ENCODE results near the gene KCNRG.
"Not testable (repeated sequence)": the region's sequence is repeated elsewhere in the genome, so short reads cannot be mapped to it uniquely, and the experiment has no call there.

KCNRG gene, protein sequence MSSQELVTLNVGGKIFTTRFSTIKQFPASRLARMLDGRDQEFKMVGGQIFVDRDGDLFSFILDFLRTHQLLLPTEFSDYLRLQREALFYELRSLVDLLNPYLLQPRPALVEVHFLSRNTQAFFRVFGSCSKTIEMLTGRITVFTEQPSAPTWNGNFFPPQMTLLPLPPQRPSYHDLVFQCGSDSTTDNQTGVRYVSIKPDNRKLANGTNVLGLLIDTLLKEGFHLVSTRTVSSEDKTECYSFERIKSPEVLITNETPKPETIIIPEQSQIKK

DNA sequence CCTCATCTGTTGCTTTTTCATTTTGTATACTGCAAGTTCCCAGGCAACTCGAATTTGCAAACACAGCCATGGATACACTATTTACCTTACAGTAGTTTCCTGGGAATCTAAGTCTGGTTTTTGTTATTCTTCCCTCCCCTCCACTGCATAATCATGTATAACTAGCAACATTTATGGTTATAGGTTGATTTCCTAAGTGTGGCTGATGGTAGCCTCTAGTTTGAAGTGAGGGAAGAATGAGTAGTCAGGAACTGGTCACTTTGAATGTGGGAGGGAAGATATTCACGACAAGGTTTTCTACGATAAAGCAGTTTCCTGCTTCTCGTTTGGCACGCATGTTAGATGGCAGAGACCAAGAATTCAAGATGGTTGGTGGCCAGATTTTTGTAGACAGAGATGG, at the start of gene KCNRG:
Gene KCNRG, plus strand, starts transcription at position 187 of the 400 bp plus-strand sequence. Its CDS starts 50 bp downstream, at position 237.
- DNase-seq: no peak

DNA sequence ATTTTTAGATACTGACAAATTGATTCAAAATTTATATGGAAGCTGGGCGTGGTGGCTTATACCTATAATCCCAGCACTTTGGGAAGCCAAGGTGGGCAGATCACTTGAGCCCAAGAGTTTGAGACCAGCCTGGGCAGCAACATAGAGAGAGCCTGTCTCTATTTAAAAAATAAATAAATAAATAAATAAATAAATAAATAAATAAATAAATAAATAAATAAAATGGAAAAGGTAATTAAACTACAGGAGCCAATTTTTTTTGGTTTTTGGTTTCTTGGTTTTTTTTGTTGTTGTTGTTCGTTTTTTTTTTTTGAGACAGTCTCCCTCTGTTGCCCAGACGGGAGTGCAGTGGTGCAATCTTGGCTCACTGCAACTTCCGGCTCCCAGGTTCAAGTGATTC, 47.8 kb upstream of the KCNRG start:
- no peak for DNase-seq

DNA sequence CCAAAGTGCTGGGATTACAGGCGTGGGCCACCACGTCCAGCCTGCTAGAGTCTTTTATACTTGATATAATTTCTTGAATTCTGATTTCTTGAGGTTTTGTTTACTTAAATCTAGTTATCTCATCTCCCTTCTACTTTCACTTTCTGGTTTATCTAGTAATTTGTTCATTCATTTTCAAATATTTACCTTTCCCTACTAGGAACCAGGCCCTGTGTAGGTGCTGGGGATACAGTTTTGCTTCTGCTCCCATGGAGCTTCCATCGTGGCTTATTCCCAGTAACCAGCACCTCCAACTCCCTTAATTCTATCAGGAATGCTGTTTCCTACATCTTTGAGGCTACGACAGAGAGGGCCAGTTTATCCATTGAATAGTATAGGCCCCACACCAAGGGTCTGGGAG, 42.5 kb upstream of the KCNRG start:
- no peak for DNase-seq

DNA sequence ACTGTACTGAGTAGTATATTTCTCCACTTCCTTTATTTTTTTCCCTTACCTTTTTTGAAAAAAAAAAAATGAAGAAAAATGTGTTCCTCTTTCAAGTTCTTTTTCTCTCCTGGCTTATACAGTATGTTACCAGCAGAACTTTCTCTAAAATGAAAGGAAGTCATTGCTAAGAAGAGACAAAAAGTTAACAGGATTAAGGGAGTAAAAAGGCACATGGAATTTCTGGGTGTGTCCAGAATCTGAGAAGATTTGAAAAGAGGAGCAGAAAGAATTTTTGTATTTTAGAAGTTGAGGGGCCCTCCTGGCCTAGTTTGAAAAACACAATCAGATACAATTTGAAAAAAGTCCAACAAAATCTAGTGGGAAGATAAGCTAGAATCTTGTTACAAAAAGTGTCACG, 39.4 kb upstream of the KCNRG start:
- DNase-seq: no peak

DNA sequence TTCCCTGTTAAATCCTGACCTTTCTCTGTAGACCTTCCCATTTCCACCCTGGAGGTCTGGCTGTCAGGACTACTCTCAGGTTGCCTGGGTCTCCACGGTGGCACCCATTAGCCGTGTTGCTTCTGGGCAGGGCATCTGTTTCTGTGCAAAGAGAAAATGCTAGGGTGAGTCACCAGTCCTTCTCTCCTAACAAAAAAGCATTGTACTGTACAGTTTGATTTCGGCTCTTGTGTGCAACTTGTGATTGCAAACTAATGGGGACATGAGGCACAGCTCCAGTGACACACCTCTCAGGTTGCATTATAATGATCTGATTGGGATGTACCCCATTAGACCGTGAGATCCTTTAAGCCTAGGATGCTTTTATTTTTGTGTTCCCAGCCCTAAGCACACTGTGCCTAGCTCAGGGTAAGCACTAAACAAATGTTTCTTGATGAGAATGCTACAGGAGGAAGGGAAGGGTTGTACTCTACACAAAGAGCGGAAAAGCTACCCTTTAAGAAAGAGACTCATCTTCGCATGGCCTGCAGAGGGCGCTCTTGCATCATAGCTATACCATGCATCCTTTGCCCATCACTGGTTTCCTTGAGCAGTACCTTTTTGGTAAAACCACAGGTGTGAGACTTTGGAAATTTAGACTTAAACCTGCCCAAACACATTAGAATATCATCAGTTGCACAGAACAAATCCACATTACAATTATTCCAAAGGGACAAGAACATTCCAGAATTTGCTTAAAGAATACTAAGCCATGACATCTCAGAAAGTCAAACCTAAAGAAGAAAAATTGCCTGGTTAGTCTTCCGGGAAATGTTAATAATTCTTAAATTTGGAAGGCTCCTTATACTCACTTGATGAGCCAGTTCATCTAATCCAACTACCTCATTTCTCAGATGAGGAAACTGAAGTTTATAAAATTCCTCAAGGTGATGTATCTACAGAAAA, 38.7 kb upstream of the KCNRG start:
- peak; percentile 69 for DNase-seq

DNA sequence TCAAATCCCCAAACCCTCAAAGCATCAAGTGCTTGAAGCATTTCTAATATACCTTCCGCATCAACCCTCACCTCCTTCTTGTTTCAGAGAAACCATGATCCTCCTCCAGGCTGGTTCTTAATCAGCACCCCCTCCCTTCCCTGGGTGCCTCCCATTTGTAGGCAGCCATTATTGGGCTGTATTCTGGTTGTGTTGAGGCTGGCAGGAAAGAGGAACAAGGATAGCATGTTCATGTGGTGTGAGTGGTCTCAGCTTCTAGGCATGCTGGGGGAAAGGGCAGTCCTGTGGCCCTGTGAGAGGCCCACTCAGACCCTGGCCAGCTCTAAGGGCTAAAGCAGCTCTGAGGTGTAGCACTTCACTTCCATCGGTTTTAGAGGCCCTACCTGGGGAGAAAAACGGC, 37.3 kb upstream of the KCNRG start:
- DNase-seq: no peak

DNA sequence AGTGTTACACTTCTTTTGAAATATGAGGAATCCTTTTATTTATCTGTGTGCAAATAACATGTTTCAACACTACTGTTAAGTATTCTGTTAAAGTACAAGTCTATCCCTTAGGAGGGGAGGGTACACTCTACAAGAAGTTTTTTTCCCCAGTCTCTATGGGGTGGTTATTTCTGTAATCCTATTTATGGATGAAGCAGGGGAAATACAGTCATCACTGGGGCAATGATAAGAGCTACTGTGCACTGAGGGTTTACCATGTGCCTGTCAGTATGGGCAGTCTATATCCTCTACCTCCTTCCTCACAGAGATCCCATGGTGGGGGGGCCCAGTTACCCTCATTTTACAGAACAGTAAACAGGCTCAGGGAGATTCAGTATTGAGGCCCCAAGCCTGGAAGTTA, 35.0 kb upstream of the KCNRG start:
- DNase-seq: no peak

DNA sequence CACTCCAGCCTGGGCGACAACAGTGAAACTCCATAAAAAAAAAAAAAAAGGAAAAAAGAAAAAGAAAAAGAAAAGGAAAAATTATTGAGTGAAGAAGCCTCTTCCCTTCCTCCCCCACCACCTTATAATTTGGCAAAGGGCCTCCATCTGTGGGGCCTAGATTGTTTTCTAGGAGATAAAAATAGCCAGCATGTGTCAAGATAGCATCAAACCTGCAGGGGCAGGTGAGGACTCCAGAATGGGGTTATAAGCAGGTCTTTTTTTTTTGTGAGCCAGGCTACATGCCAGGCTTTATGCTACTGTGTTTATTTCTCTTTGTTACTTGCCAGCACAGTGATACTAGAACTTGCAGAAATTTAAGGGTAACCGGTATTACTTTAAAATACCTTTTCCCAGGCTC, 30.1 kb upstream of the KCNRG start:
- no peak for DNase-seq

DNA sequence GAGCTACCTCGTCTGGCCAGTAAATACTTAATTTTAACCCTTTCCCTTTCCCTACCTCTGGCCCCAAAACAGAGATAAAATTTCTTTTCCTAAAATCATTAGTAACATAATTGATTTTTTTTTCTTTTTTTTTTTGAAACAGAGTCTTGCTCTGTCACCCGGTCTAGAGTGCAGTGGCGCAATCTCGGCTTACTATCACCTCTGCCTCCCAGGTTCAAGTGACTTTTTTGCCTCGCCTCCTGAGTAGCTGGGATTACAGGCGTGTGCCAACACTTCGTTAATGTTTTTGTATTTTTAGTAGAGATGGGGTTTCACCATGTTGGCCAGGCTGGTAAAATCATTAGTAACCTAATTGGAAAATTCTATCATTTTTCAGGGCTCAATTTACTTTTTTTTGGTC, 28.8 kb upstream of the KCNRG start:
- DNase-seq: no peak

DNA sequence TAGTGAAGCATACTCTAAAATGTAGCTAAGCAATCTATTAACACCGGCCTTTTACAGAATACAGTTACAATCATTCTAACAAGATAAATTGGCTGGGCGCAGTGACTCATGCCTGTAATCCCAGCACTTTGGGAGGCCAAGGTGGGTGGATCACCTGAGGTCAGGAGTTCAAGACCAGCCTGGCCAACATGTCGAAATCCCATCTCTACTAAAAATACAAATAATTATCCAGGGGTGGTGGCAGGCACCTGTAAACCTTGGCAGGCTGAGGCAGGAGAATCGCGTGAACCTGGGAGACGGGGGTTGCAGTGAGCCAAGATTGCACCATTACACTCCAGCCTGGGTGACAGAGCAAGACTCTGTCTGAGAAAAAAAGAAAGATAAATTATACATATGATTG, 24.6 kb upstream of the KCNRG start:
- DNase-seq: not testable (repeated sequence)

DNA sequence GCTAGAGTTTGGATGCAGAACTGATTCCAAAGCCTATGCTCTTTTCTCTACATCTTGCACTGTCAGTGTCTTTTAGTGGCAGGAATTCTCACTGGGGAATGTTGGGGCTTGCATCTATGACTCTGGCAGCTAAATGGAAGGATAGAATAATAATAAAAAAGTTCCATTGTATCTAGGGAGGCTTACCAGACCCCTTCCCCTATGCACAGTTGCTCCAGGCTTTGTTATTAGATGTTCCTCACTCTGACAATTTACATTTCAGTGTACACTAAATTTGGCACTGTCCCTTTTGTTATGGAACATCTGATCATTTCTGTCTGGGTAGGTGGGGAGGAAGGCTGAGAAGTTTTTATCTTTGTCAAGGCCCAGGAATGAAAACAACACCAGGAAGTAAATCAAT, 22.1 kb upstream of the KCNRG start:
- no peak for DNase-seq

DNA sequence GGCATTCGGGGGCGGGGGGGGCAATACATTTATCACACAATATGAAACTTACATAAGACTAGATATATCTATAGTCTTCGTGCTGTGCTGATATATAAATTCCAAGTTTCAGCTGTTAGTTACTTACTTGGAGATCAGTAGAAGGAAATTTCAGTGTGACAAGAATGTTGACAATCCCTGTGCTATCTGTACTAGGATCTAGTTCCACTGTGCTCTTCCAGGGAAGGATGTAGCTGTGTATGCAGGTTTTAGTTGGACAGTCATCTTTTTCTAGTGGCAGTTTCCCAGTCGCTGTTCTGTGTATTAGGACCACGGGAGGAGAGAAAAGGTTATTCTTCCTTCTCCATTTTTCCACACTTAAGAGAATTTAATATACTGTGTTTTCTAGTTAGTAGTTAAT, 21.6 kb upstream of the KCNRG start:
- DNase-seq: no peak

DNA sequence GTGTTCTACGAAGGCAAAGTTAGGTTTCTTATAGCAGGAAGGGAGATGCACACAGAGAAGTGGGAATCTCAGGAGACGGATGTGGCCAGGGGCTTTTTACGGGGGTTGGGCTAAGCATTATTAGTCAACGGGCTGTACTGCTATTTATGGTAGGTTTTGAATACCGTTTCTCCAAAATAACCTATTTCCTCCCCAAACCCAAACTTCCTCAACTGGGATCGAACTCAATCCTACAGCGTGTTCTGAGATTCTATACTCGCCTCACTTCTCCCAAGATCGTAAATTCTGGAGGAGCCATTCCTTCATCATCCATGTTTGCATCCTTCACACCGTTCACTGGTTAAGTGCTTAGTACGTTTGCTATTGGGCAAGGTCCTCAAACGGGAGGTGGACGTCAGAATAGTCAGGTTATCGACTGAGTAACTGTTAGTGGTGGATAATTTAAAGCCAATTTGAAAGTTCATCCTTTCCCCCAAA, 19.6 kb upstream of the KCNRG start:
- DNase-seq: no peak

DNA sequence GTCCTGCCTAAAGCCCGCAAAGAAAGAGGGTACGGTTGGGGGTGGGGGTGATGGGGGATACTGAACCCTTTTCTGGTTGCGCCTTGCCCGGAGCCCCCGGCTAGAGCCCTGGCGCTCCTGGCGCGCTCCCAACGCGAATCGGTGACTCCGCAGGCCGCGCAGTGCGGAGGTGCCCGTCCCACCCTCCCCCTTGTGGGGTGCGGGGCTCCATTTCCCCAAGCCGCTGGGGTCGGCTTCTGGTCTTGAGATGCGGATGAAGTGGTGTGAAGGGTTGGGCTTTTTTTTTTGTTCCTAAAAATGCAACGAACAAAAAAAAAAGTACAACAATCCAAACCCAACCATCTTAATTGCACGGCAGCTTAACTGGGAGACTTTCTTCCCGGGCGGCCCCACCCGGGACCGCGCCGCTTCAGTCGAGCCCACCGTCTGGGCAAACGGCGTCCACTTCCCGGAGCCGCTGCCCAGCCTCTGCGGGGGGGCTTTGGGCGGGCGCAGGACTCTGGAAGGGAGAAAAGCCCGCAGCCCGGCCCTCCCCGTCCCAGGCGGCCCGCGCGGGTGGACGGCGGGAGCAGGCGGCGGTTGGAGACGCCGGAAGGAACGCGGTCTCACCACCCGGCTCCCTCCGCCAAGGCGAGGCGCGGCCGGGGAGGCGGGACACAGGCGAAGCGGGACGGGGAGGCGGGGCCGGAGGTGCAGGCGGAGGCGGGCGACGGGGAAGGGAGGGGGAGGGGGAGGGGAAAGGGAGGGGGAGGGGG, 18.9 kb upstream of the KCNRG start:
- DNase-seq: peak; percentile 87

DNA sequence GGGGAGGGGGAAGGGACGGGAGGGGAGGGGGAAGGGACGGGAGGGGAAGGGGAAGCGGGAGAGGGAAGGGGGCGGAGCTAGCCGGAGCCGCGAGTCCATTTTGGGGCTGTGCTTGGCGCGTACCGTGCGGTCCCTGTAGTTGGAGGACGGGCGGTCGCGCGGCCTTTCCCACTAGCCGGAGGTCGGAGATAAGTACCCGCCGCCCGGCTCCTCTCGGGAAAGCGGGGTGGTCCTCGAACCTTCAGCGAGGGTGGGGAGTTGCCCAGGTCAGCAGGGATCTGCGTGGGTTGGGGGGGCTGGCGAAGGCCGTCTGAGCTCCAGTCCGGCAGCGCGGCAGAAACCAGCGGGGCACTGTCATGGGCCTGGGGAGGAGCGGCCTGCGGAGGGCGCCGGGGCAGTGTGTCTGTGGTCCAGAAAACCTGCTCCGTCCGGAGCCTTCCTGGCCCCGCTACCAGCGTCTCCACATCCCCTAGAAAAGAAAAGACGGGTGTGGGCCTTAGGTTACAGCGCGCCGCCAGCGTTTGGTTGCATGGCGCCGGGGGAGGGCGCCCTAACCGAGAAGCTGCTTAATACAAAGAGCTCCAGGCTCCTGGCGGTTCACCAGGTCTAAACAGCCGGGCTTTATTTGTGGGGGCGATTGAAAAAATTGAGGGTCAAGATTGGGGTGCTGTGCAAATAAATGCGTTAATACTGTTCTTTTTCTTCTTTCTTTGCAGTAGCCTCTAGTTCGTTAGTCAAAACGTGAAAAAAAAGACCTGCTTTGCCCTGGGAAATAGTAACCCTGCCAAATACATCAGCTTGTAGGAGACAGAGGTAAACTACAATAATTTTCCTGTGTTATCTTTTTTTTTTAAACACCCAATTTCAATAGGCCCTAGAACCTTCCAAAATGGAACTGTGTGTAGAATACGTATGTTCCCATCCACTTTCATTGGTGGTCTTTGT, 18.0 kb upstream of the KCNRG start, which contains the start of gene TRIM13:
Gene TRIM13, plus strand, starts transcription at position 92 of the 945 bp plus-strand sequence. CDS start 14,899 bp downstream, outside the sequence.
- DNase-seq: peak; percentile 81

DNA sequence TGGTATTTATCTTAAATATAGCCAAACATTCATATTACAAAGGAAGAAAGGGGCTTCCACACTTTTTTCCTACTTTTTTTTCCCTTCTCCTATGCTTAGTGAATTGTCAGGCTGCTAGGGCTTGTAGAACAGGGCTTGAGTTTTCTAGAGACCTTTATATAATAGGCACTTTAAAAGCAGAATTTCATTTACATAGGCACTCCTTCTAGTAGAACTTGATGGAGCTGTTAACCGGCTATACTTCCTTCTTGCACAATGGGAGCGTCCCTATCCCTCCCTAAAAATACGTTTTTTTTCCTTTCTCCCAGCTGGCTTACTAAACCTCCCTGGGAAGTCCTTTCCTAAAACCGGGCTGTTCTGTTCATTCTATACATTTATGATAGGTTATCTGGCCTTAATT, 17.3 kb upstream of the KCNRG start:
- no peak for DNase-seq

DNA sequence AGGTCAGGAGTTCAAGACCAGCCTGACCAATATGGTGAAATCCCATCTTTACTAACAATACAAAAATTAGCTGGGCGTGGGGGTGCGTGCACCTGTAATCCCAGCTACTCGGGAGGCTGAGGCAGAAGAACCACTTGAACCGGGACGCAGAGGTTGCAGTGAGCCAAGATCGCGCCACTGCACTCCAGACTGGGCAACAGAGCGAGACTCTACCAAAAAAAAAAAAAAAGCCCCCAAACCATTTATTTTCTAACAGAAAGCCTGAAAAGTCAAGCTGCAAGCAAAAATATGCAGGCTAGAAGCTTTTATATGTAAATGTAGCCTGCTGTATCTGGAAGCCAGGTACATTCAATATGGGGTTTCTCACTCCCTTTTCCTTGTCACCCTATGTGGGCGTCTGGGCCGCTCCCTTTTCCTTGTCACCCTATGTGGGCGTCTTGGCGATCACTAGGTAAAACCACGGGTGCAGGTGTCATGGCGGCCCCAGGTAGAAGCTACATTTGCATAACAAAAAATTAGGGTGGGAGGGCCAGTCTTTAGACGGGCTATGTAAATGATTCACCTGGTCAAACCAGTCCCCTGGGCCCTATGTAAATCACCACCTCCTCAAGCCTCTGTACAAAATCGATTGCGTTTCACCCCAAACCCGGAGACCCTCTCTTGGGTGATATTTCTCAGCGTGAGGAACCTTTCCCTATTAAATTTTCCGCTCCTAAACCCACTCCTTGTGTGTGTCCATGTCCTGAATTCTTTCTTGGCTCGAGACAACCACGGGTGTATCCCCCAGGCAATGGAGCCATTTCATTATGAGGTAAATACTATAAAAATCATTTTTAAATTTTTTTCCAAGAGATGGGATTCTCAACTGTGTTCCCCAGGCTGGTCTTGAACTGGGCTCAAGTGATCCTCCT, 16.3 kb upstream of the KCNRG start:
- no peak for DNase-seq

DNA sequence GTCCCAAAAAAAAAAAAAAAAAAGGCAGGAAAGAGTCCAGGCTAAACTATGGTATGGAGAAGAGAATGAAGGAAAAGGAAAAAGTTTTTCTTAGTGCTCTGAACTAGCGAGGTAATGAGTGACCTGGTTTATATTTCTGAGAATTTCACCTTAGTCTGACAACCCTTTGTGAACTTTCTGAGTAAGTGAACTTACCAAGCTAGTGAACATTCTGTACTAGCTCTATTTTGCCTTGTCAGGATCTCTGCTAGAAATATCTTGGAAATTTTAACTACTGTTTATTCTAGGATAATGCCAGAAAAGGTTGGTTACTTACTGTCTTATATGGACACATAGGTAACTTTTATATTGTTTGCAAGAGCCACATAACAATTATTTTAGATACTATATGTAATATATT, 14.0 kb upstream of the KCNRG start:
- DNase-seq: no peak

DNA sequence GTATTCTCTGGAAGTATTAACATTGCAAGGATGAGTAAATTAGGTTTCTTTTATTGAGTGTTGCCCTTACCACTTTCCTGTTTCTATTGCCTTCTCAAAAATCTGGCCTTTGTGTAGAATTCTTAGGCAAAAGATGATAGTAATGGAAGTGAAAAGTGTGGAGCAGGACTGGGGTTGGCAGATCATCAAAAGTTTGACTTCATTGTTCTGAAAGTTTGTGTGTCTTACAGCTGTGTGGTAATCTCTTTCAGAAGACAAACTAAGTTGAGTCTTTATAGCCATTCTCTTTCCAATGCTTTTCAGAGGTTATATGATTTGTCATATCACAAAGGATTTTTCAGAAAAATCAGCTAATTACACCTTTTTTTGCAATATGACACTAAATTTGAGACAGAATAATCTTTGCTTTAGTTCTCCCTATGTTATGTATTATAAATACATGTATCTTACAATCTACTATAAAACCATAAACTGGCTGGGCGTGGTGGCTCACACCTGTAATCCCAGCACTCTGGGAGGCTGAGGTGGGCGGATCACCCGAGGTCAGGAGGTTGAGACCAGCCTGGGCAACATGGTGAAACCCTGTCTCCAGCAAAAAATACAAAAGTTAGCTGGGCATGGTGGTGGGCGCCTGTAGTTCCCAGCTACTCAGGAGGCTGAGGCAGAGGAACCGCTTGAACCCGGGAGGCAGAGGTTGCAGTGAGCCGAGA, 8.7 kb upstream of the KCNRG start:
- no peak for DNase-seq

DNA sequence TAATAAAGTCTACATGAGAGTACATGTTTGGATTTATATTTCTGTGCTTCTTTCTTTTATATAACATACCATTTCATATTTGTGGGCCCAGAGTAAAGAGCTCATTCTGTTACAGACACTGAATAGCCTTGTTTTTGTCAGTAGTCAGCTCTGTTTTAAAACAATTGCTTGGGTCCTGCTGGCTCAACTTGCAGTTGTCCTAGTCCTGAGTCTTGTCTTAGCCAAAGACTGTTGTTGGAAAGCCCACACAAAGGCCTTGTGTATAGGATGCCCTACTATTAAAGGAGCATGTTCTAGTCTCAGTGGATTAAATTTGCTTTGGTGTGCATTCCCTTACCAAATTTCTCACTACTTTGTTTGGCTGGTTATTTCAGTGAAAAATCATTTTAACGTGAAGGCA, 3.8 kb upstream of the KCNRG start:
- no peak for DNase-seq

Measured in CD4-positive, alpha-beta T cell treated with Interferon gamma for 1 hour (primary cell).